Progenitor cell of endocrine pancreas (in vitro differentiated cells): ENCODE data around the gene YAE1. TPM values are rescaled to one million over a fixed set of nuclear protein-coding genes. Genes with fewer than 3 reads are reported as not detected.

Experiments
- DNase-seq: peaks from one replicate; pipeline ENCODE4 v3.0.0; 2021; ENCODE audit warnings: low spot score; ENCODE audit not compliant: unreplicated experiment
- H3K27ac Mint-ChIP-seq: 2 replicates; pipeline ENCODE4 v1.8.0; 2021; ENCODE audit warnings: mild to moderate bottlenecking, moderate library complexity, mixed read lengths
- H3K27me3 Mint-ChIP-seq: 2 replicates; pipeline ENCODE4 v1.8.0; 2021; ENCODE audit warnings: mixed read lengths
- H3K36me3 Mint-ChIP-seq: 2 replicates; pipeline ENCODE4 v1.8.0; 2022; ENCODE audit warnings: mixed read lengths; ENCODE audit not compliant: insufficient read depth
- H3K4me1 Mint-ChIP-seq: 2 replicates; pipeline ENCODE4 v1.8.0; 2021; ENCODE audit warnings: low read depth, mixed read lengths
- H3K4me3 Mint-ChIP-seq: 2 replicates; pipeline ENCODE4 v1.8.0; 2021; ENCODE audit warnings: low read depth, mild to moderate bottlenecking, moderate library complexity, mixed read lengths
- H3K9me3 Mint-ChIP-seq: 2 replicates; pipeline ENCODE4 v1.8.0; 2021; ENCODE audit warnings: low read depth, mixed read lengths
- total RNA-seq: library from RNA; stranded (reverse); gene quantifications from 2 replicates; pipeline ENCODE4 v1.2.1, GENCODE V29; 2021
- TF ChIP-seq, protein P1 (sequence below): fragments of 200-600 bp; sonication (generic); IDR thresholded peaks from one replicate; pipeline ENCODE4 v1.5.0; 2021; ENCODE audit warnings: antibody characterized with exemption, mild to moderate bottlenecking; ENCODE audit not compliant: unreplicated experiment

Gene YAE1
- total RNA-seq, 1 donor from 2014 or later: 35.0 TPM

DNA sequence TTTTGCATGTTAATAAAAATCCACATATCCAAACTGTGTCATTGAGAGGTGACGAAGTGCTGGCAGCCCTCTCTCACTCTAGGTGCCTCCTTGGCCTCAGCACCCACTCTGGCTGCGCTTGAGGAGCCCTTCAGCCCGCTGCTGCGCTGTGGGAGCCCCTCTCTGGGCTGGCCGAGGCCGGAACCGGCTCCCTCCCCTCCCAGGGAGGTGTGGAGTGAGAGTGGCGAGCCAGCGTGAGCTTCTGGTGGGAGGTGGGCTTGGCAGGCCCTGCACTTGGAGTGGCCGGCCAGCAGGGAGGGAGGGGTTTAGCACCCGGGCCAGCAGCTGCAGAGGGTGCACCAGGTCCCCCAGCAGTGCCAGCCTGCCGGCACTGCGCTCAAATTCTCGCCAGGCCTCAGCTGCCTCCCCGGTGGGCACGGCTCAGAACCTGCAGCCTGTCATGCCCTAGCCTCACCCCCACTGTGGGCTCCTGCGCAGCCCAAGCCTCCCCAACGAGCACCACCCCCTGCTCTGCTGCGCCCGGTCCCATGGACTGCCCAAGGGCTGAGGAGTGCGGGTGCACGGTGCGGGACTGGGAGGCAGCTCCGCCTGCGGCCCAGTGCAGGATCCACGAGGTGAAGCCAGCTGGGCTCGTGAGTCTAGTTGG, 11.1 kb downstream of the YAE1 start:
- H3K9me3 Mint-ChIP-seq: peaks cover 3% of the 10 kb centered on the region
- no peak overlapping the region for H3K4me3 Mint-ChIP-seq
- DNase-seq: no peak
- no peaks in the 10 kb centered on the region for H3K27me3 Mint-ChIP-seq
- TF ChIP-seq, protein P1, sequence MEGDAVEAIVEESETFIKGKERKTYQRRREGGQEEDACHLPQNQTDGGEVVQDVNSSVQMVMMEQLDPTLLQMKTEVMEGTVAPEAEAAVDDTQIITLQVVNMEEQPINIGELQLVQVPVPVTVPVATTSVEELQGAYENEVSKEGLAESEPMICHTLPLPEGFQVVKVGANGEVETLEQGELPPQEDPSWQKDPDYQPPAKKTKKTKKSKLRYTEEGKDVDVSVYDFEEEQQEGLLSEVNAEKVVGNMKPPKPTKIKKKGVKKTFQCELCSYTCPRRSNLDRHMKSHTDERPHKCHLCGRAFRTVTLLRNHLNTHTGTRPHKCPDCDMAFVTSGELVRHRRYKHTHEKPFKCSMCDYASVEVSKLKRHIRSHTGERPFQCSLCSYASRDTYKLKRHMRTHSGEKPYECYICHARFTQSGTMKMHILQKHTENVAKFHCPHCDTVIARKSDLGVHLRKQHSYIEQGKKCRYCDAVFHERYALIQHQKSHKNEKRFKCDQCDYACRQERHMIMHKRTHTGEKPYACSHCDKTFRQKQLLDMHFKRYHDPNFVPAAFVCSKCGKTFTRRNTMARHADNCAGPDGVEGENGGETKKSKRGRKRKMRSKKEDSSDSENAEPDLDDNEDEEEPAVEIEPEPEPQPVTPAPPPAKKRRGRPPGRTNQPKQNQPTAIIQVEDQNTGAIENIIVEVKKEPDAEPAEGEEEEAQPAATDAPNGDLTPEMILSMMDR: no peak
- no peak overlapping the region for H3K27ac Mint-ChIP-seq
- H3K36me3 Mint-ChIP-seq: peaks cover 20% of the 10 kb centered on the region
- no peaks in the 10 kb centered on the region for H3K4me1 Mint-ChIP-seq

DNA sequence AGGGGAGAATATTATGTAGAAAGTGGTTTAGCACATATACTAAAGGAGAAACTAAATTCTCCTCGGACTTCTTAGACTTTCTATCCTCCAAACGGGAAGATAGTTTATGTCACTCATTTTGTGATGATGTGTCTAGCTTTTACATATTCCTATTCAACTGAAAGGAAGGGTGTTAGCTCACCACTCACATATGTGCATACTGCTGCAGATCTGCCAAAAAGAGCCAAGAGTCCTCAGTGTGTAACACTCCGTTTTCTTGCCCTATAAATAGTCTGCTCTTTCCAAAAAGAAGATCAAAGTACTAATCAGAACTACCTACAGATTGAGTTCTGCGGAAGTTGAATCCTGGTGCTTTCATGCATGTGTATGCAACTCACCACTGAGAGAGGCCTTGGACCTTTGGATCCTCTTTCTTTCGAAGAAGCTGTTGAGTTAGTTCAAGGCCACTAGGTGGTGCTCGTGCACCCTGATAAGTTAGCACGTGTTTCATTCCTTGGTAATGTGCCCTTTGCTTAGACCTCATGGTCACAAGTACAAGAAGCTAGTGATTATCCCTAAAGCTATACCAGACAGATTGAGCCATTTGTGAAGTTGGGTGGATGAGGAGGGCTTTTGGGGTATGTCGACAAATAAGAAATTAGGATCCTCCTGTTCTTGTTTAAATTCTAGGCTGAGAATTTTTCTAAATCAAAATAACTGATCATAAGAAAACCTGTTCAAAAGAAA, 14.1 kb downstream of the YAE1 start:
- no peak overlapping the region for H3K27ac Mint-ChIP-seq
- H3K4me1 Mint-ChIP-seq: no peaks in the 10 kb centered on the region
- DNase-seq: peak; percentile 41
- no peaks in the 10 kb centered on the region for H3K27me3 Mint-ChIP-seq
- H3K4me3 Mint-ChIP-seq: no peak overlapping the region
- TF ChIP-seq, protein P1: peak; percentile 88
- peaks cover 3% of the 10 kb centered on the region for H3K9me3 Mint-ChIP-seq
- H3K36me3 Mint-ChIP-seq: peaks cover 12% of the 10 kb centered on the region

DNA sequence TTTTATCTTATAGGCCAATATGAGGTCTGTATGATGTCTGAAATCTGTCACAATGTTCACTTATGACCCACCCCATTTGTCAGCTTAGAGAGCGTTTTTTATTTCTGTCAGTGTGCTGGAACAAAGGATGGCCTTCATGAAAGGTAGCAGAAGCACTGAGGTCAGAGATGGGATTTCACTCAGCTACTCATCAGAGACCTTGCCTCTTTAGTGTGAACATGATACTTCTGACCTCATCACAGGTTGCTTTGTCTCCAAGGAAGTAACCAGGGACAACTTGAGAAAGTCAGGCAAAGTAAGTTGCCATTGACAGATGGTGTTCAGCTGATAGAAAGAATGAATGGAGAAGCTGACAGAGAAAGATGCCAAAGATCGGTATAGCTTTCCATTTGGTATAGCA, 16.3 kb downstream of the YAE1 start:
- H3K27ac Mint-ChIP-seq: no peak overlapping the region
- DNase-seq: no peak
- H3K9me3 Mint-ChIP-seq: no peaks in the 10 kb centered on the region
- H3K36me3 Mint-ChIP-seq: peaks cover 6% of the 10 kb centered on the region
- no peaks in the 10 kb centered on the region for H3K27me3 Mint-ChIP-seq
- TF ChIP-seq, protein P1: no peak
- H3K4me1 Mint-ChIP-seq: no peaks in the 10 kb centered on the region
- no peak overlapping the region for H3K4me3 Mint-ChIP-seq

DNA sequence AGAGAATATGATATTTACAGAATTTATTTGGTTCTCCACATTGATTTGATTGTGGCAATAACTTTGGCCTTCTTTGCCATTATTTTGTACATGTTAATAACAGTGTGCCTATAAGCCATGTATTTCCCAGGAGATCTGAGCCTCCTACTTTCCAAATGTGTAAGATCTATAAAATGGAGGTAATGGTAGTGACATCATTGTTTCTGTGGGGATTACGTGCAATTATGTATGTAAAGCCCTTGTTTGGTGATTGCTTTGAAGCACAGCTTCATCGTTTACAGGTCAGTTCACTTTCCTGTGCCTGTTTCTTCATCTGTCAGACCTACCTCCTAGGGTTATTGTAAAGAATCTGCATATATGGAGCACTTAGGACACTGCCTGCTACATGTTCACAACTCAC, 17.3 kb downstream of the YAE1 start:
- TF ChIP-seq, protein P1: no peak
- no peaks in the 10 kb centered on the region for H3K4me1 Mint-ChIP-seq
- no peak for DNase-seq
- H3K9me3 Mint-ChIP-seq: no peaks in the 10 kb centered on the region
- peaks cover under 1% of the 10 kb centered on the region for H3K36me3 Mint-ChIP-seq
- H3K27ac Mint-ChIP-seq: no peak overlapping the region
- no peak overlapping the region for H3K4me3 Mint-ChIP-seq
- H3K27me3 Mint-ChIP-seq: no peaks in the 10 kb centered on the region

DNA sequence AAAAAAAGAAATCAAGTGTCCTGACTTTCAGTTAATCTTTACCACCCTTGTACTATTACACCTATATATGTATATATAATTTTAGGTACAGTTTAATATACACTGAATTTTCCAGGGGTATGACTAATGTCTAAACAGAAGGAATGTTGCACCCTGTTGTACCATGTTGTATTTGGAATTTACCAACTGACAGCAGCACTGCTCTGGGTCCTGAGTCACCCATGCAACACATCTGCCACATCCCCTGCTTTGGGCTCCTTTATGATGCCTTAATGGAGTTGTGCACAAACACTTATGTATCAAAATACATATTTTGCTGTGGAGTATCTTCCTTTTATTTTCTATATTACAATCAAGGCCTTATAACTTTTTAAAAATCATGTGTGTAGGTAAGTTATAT, 21.2 kb downstream of the YAE1 start:
- Mint-ChIP-seq H3K4me3 (no peak overlapping the region), H3K9me3 (no peaks in the 10 kb centered on the region), H3K4me1 (no peaks in the 10 kb centered on the region), H3K36me3 (no peaks in the 10 kb centered on the region), H3K27me3 (no peaks in the 10 kb centered on the region), H3K27ac (no peak overlapping the region)
- DNase-seq: no peak
- TF ChIP-seq, protein P1: no peak
